HFFc6 (cell line): ENCODE measurements around the gene KRTAP20-1. TPM values are rescaled to one million over a fixed set of nuclear protein-coding genes. Genes with fewer than 3 reads are reported as not detected.

Experiments
- DNase-seq: peaks from one replicate; pipeline ENCODE4 v3.0.0-alpha.2; 2018
- H3K27ac Mint-ChIP-seq: 2 replicates; pipeline ENCODE4 v1.8.0; 2020; ENCODE audit warnings: mild to moderate bottlenecking, mixed read lengths
- H3K27me3 Mint-ChIP-seq: 2 replicates; pipeline ENCODE4 v1.8.0; 2021; ENCODE audit warnings: mild to moderate bottlenecking, moderate library complexity, mixed read lengths; ENCODE audit not compliant: insufficient read depth
- H3K36me3 Mint-ChIP-seq: 2 replicates; pipeline ENCODE4 v1.8.0; 2021; ENCODE audit warnings: low read depth, mixed read lengths
- H3K4me1 Mint-ChIP-seq: 2 replicates; pipeline ENCODE4 v1.8.0; 2020; ENCODE audit warnings: low read depth, mixed read lengths
- H3K4me3 Mint-ChIP-seq: 2 replicates; pipeline ENCODE4 v1.8.0; 2020; ENCODE audit warnings: mild to moderate bottlenecking, moderate library complexity, mixed read lengths
- H3K9me3 Mint-ChIP-seq: 2 replicates; pipeline ENCODE4 v1.8.0; 2020; ENCODE audit warnings: mild to moderate bottlenecking, mixed read lengths
- CTCF ChIP-seq: fragments of 200-600 bp; sonication (generic); IDR thresholded peaks from 2 replicates; pipeline ENCODE4 v1.5.0; 2021; ENCODE audit warnings: antibody characterized with exemption, mild to moderate bottlenecking
- total RNA-seq, 6 experiments: library from RNA; stranded (reverse); fragmentation: NEBNext Ultra II Directional; extraction: Animal tissue kit (Norgen Biotek cat#: 25700); gene quantifications; 2 replicates in 1 of 6; 3 replicates in 5 of 6; pipeline ENCODE4 v1.2.3, GENCODE V29; 2021

The KRTAP20-1 gene
- total RNA-seq, 6 experiments from 2014 or later: not detected

- Mint-ChIP-seq H3K36me3 (no peaks in the 10 kb centered on the region; the same call in 1 of the 2 replicates), H3K4me1 (no peaks in the 10 kb centered on the region), H3K4me3 (no peak within 1 kb of the TSS), H3K9me3 (peaks cover 35% of the 10 kb centered on the region), H3K27ac (no peak within 1 kb of the TSS), H3K27me3 (no peaks in the 10 kb centered on the region)
- no peak for TF ChIP-seq CTCF
- no peak for DNase-seq
Observed at GRCh38 chr21:30590297-30590696, 25.9 kb upstream of the KRTAP20-1 start, which contains the start of gene KRTAP22-2. KRTAP22-2 (minus strand) TSS chr21:30590397.

- H3K27me3 Mint-ChIP-seq: no peaks in the 10 kb centered on the region; the same call in 1 of the 2 replicates
- peaks cover 43% of the 10 kb centered on the region for H3K9me3 Mint-ChIP-seq
- H3K36me3 Mint-ChIP-seq: no peaks in the 10 kb centered on the region; the same call in 1 of the 2 replicates
- no peak within 1 kb of the TSS for H3K4me3 Mint-ChIP-seq
- H3K27ac Mint-ChIP-seq: no peak within 1 kb of the TSS
- TF ChIP-seq CTCF: no peak
- no peaks in the 10 kb centered on the region for H3K4me1 Mint-ChIP-seq
- no peak for DNase-seq
Observed at GRCh38 chr21:30592140-30592539, 24.1 kb upstream of the KRTAP20-1 start, which contains the start of gene KRTAP6-3. KRTAP6-3 (plus strand) TSS chr21:30592440; CDS start chr21:30592446, 6 bp downstream.

GRCh38 chr21:30598802-30599201 is 17.4 kb upstream of the KRTAP20-1 start, which contains the start of gene KRTAP6-2:
KRTAP6-2 (minus strand) TSS chr21:30598902; CDS start chr21:30598874, 28 bp downstream.
- H3K36me3 Mint-ChIP-seq: no peaks in the 10 kb centered on the region
- peaks cover 52% of the 10 kb centered on the region for H3K9me3 Mint-ChIP-seq
- no peak within 1 kb of the TSS for H3K4me3 Mint-ChIP-seq
- H3K27ac Mint-ChIP-seq: no peak within 1 kb of the TSS
- H3K4me1 Mint-ChIP-seq: no peaks in the 10 kb centered on the region
- no peak for DNase-seq
- TF ChIP-seq CTCF: no peak
- H3K27me3 Mint-ChIP-seq: no peaks in the 10 kb centered on the region; the same call in 1 of the 2 replicates

- Mint-ChIP-seq H3K36me3 (no peaks in the 10 kb centered on the region), H3K27me3 (no peaks in the 10 kb centered on the region; the same call in 1 of the 2 replicates)
Observed at GRCh38 chr21:30600787-30601186, 15.4 kb upstream of the KRTAP20-1 start, which contains the start of gene KRTAP22-1. KRTAP22-1 (plus strand) TSS chr21:30601087.

GRCh38 chr21:30605968-30606367 is 10.3 kb upstream of the KRTAP20-1 start:
- Mint-ChIP-seq H3K4me3 (no peak overlapping the region), H3K4me1 (no peaks in the 10 kb centered on the region), H3K36me3 (peaks cover 5% of the 10 kb centered on the region; the same call in 1 of the 2 replicates), H3K9me3 (peaks cover 56% of the 10 kb centered on the region), H3K27me3 (no peaks in the 10 kb centered on the region), H3K27ac (no peak overlapping the region)
- TF ChIP-seq CTCF: no peak
- no peak for DNase-seq

More at GRCh38 chr21:30600787-30601186, 15.4 kb upstream of the KRTAP20-1 start, which contains the start of gene KRTAP22-1:
- Mint-ChIP-seq H3K27ac (no peak within 1 kb of the TSS), H3K9me3 (peaks cover 50% of the 10 kb centered on the region), H3K4me1 (no peaks in the 10 kb centered on the region), H3K4me3 (no peak within 1 kb of the TSS)
- no peak for DNase-seq
- TF ChIP-seq CTCF: no peak
